ENCODE results near the gene TAF1B.

The TAF1B gene

DNA sequence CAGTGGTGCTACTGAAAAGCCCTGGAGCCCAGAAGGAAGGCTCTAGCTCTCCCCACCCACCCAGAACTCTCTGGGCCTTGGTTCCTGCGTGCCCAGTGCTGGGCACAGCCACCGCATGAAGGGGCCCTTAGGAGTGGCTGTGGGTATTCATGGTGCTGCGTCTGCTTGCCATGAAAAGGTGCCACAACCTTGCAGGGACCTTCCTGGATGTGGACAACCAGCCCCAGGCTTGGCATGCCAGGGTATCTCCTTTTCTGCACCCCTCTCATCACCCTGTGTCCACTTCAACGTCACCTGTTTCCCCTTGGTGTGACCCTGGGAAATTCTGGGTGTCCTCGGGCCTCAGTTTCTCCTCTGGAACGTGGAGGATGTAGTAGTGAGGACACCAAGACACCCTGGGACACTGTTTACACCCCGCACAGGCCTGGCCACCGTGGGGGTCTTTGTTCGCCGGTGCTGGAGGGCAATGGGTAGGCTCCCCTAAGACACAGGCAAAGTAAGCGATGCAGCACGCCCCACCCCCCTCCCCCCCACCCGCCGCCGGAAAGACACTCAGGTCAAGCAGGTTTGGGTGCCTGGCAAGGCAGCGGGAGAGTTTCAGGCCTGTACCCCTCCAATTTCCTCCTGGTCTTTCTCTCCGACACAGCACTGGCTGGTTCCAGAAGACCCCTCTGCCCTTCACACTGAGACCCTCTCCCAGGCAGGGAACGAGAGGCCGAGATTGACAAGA lies 34.8 kb upstream of the TAF1B start:
- DNase-seq: no peak

DNA sequence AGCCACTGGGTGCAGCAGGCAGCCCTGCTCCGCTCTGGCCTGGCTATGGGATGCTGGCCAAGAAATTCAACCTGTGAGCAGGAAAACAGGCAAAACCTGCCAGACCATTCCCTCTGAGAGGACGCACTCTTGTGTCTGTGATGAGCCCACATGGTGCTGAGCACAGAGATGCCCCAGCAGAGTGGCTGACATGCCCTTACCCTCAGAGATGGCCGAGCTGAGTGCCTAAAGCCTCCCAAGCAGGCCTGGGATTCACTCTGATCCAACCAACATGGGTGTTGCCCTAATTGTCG lies 34.3 kb upstream of the TAF1B start:
- DNase-seq: peak; percentile 88

DNA sequence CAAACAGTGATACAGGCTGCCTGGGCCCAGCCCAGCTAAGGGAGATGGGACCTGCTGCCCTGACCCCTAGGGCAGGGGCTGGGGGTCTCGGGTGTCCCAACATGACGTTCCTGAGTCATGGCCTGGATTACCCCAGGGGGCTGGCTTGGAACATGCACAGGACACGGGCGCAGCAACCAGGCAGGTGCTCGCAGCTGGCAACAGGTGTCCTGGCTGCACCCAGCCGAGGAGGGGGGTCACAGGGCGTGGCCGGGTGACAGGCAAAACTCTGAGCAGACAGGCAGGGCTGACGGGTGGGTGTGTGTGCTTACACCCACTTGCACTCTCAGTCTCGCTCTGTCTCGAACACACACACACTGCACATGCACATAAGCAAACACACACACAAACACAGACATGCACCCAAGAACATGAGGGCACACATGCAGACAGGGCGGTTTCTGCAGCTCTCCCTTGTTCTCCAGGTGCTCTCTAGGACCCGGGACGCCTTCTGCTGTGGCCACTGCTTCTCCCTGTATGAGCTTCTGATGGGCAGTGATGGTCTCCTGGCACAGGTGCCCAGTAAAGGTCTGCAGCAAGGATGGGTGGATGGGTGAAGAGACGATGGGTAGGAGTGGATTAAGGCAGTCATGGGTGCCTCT lies 33.7 kb upstream of the TAF1B start:
- DNase-seq: peak; percentile 57

DNA sequence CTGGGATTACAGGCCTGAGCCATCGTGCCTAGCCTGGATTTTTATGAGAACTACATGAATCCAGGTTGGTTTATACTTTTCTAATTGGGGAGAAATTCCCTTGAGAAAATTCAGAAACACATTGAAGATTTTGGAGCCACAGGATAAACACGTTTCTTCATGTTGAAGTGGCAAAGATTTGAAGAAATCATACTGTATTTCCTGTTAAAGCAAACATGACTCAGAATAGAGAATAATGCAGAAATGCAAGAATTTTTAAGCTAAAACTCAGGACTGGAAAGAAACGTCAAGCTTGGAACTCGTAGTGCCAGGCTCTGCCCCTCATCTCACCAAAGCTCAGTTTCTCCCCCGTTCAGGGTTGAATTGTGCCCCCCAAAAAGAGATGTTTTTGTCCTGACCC lies 32.1 kb upstream of the TAF1B start:
- DNase-seq: no peak

DNA sequence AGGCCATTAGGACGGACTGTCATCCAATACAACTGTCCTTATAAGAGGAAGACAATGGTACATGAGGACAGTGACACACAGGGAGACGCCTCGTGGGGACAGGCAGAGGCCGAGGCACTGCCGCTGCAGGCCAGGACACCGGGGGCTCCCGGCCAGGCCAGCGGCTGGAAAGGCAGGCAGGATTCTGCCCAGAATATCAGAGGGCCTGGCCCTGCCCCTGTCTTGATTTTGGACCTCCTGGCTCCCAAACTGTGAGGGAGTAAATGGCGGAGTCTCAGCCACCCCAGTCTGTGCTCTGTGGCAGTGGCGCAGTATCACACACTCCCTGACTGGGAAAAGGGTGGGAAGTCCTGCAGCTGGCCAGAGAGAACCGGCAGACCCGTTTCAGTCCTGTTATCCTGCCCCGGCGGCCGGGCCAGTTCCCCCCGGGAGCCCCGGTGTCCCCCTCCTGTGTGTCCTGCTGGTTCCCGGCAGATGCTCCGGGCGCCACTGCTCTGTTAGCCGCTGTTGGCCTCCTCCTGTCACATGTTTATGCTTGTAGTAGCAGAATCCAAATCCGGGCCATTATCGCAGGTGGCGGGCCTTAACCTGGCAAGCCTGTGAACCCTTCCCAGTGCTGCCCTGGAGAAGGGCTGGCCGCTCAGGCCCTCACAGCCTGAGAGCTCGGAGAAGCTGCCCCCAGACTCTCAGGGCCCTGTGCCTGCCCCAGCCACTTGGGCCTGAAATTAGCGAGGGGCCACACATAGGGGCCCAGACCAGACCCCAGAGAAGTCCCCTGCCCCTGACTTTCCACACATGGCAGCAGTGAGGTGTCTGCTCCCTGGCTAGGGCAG lies 31.4 kb upstream of the TAF1B start:
- no peak for DNase-seq

DNA sequence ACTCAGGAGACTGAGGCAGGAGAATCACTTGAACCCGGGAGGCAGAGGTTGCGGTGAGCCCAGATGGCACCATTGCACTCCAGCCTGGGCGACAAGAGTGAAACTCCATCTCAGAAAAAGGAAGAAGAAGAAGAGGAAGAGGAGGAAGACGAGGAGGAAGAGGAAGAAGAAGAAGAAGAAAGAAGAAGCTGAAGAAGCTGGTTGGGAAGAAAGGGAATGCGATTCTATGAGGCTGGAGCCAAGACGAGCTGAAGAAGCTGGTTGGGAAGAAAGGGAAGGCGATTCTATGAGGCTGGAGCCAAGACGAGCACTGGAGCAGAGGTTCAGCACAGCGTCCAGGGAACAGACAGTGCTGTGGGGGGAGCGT lies 30.3 kb upstream of the TAF1B start:
- no peak for DNase-seq

DNA sequence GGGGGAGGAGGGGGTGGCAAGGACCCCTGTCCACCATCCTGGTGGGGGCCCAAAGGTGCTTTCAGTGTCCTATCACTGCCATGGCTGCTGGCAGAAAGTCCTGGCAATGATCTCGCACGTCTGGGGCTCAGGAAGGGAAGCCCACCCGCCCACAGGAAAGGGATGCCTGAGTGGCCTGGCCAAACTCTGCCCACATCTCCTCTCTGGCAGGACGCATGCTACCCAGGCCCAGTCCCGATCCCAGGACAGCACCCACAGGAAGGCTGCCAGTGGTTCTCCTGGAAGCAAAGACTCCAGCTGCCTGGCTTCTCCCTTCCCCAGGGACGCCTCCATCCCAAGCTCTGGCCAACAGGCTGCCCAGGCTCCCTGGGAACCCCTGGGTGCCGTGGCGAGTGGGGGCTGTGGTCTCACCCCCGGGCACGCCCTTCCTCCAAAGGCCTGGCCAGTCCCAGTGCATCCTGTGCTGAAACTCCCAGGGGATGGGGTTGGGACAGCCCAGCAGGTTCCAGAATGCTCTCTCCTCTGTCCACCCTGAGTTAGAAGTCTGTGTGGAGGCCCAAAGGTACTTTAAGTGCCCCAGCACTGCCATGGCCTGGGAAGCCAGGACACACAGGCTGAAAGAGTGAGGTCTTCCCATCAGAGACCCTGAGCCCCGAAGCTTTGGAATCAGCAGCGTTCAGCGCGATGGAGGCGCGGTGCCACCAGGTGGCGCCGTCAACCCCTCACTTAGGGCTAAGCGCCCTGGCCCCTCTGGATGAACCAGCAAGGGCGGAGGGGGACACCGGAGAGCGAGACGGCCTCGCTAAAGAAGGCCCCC lies 29.8 kb upstream of the TAF1B start:
- DNase-seq: peak; percentile 66

DNA sequence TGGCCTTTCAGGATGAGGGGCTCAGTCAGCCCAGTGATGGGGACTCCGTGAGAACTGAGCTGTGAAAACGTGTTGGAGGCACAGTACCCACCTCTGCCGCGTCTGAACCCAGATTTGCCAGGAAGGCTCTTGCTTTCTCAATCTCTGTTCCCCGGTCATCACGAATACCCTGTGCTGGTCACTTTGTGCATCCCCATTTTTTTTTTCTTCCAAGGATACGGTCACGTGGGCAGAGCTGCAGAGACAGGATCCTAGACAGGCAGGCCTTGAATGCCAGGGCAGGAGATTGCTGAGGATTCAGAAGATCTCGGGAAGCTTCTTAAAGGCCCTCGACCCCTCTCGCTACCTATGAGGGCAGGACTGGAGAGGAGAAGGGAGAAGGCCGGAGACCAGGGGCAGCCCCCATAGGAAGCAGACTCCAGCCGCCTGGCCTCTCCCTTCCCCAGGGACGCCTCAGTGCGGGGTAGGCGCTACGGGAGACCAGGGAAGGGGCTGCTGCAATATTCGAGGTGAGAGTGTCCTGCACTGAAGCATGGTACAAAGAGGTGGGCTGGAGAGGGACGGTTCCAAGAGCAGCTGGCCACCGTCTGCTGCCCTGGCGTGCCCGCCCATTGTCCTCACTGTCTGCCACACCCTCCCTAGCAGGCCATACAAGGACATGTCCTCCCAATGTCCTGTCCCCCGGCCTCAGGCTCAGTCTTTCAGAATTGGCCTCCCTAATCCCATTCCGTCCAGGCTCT lies 29.0 kb upstream of the TAF1B start:
- no peak for DNase-seq

DNA sequence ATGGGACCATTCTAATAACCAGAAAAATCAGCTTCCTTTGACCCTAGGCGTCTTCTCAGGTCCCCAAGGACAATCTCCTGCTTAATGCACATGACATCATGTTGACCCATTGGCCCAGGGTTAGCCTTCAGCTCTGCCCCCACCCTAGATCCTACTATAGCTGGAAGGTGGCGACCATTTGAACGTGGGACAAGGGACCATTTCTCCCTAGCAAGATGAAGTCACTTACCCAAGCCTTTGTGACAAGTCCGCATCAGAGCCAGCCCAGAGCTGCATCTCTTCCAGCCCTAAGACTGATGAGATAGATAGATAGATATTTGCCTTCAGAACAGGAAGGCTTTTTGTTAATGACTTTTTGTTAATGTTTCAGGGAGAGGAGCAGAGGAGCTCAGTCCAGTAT lies 28.2 kb upstream of the TAF1B start:
- no peak for DNase-seq

DNA sequence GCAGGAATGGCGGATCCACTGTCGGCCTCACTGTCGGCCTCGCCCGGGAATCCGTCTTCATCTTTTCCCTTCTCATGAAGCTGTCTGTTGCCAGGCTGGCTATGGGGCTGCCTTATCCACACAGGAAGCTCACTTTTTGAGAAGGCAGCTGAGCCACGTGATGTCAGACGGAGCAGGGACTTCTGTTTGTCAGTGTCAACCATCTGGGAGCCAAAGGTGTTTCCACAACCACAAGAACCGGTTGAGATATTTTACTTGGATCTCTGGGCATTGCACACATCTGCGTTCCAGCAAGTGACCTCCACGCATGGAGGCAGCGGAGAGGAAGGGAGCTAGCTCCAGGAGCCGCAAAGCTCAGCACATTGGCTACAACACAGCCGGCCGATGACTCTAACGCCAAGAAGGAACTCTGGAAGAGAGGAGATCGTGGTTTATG lies 27.4 kb upstream of the TAF1B start:
- DNase-seq: no peak

DNA sequence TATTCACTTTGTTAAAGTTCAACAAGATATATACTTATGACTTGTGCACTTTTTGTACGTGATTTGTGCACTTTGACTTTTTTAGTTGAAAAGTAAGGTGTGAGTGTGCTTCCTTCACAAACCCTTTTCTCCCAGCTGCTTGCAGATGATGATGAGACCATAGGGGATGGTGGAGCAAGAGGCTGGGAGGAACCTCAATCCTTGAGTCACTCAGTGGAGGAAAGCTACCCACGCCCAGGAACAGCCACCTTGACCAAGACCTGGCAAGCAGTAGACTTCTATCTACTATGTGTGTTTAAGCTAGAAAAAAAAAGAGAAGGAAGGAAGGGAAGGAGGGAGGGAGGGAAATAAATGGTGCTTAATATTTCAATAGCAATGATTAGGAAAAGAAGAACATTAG lies 25.2 kb upstream of the TAF1B start:
- no peak for DNase-seq

DNA sequence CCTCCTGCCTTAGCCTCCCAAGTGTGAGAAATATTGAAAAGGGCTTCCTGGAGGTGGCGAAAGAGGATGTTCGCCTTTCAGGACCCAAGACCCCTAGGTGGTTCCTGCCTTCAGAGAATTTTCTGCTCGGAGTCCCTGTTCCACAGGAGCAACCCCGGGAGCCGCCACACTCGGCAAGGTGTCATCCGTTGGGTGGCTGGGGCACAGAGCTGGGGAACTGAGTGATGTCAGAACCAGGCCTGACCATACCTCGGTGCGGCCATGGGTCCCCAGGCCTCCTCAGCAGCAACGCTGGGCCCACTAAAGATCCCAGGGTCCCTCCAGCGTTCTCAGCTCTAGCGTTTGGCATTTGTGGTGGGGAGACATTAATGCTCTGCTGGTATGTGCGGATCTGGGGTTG lies 23.7 kb upstream of the TAF1B start:
- no peak for DNase-seq

DNA sequence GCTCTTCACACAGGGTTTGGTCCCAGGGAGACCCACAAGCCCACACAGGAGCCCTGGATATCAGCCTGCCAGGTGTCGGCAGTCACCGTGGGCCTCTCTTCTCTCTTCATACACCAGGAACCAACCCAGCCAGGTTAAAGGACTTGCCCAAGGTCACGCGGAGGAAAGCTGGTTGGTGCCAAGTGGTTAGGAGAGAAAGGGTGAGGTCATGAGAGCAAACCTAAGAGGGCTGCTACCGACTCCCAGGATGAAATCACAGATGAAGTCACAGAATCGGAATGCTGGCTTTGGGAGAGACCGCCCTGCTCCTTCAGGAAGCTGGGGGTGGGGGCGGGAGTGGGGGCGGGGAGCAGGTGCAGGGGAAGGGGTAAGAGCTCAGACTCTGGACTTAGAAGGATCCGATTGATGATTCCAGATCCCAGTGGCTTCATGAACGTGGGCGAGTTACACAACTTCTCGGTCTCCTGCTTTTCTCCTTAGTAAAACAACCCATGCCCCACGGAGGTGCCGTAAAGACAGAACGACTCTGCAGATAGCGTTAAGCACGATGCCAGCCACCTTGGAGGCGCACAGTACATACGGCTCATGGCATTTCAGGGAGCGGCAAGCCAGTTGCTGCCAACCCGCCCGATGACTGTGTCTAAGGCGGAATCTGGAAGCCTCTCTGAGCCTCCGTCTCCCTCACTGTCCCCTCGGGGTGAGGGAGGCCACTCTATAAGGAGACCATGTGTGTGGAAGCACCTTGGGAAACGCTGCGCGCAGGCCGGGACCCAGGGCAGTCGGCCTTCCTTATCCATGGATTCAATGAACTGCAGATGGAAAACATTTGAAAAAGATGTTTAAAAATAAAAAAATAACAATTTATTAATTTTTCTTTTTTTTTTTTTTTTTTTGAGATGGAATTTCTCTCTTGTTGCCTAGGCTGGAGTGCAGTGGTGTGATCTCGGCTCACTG lies 23.0 kb upstream of the TAF1B start:
- no peak for DNase-seq

DNA sequence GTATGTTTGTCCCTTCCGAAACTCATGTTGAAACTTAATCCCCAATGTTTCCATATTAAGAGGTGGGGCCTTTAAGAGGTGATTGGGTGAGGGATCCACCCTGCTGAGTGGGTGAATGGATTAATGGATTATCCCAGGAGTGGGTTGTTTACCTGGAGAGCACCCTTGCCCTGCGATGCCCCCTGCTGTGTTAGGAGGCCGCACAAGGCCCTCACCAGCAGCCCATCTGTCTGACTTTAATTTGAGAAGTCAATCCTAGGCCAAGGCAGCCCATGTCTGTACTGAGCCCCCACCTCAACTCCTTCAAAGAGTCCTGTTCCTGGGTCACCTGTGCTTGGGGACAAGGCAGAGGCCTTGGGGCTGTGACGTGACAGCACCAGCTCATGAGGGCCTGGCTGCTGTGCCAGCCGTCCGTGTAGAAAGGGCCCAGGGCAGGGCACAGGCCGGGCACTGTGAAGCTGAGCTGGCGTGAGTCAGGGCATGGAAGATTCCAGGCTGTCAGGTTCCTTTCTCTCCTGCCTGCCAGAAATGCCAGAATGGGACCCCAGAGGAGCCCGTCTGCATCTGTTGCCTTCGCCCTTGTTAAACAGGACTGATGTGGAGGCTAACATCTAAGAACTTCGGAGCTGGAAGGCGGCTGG lies 21.3 kb upstream of the TAF1B start:
- DNase-seq: peak; percentile 24

DNA sequence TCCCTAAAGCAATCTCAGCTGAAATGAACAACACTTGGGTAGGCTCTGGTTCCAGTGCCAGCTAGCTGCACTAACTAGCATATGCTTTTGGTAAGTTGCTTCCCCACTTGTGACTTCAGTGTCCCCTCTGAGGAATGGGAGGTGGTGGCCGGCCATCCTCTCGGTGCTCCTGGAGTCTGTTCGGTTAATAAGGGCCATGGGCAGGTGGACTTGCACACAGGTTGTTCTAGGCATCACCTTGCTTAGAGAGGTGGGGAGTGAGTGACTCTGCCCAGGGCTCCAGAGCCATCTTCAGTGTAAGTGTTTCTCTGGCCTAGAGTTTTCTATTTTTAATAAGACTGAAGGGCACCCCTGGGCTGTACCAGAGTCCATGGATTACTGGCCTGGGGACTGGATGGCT lies 18.8 kb upstream of the TAF1B start:
- no peak for DNase-seq

DNA sequence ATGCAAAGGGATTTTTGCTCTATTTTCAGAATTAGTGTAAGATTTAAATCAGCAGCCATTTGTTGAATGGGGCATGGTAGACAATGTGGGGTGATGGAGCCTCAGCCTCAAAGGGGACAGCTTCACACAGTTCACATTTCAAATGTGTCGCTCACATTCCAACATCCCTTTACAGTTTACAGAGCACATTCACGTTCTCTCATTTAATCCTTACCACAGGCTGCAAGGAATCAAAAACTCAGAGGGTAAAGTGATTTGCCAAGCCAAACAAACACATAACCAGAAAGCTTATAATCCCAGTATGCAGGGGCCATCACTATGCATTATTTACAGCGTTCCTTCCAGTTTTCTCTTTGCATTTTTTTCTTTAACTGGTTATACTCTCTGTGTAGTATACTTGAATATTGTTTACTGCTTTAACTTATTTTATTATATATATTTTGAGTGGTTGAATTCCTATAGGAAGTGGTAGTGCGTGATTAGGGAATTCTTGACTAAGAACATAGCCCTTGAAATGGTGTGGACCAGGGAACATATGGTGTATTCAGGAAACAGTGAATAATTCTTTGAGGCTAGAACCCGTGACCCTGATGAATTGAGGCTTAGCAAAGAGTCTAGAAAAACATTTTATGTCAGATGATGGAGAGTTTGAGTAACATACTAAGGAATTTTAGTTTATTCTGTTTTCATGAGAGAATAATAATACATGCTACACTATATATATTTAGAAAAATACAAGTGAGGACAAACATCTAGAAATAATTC lies 18.1 kb upstream of the TAF1B start:
- DNase-seq: no peak

DNA sequence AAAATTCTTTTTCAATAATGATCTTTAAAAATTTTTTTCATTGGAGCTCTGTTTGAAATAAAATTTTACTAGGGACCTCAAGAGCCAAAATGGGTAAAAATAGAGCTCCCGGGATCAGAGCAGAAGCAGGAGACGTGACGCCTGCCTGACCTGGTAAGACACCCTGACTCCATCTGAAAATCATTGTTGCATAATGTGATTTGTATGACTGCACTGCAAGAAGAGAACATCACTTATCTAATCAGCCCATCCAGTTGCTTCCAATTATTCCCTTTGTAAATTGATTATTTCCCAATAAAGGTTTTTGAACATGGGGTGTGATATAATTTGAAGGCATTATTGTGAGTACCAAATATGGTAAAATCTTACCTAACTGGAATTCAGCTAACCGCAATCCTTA lies 17.1 kb upstream of the TAF1B start:
- DNase-seq: no peak

DNA sequence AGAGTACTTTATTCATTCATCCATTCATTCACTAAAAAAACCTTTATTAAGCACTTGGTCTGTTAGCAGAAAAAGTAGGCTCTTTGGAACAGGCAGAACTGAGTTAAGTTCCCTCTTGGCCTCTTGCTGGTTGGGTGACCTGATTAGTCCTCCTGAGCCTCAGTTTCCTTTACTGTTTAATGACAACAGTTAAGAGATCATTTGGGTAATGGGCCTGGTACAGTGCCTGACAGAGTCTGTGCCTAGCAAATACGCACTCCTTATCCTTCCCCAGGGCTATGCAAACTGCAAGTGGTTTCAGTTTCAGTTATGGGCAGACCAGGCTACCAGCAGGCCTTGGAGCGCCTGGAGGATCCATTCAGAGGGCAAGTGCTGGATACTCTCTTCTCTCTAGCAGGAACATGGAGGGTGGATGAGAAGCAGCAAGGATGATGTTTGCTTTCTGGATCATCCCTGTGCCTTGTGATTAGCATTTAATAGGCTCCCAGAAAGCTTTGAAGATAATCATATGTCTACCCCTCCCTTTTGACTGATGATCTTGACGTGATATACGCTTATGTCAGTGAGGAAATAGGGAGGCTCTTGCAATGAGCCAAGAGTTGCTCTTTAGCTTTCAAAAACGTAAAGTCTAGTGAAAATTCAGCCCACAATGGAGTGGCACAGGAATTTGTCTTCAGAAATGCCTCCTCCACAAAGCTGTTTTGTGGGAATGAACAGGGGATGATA lies 12.4 kb upstream of the TAF1B start:
- DNase-seq: peak; percentile 4

DNA sequence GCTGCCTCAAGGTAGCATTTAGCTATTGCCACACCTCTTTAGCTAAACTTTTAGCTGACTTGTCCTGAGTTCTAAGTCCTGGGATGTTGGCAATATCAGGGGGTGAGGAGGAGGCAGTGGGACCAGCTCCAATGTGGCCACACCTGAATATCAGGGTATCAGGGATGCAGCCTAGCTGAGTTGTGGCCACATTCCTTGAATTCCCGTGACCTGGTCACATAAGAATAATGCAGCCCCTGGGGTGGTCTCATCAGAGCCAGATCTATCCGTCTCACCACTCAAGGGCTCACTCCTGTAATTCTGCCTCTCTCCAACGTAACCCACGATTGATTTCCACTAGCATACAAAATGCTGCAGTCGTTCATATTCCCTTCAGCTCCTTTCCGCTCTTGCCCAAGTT lies 11.6 kb upstream of the TAF1B start:
- DNase-seq: no peak
